H1 (cell line): Measurements from ENCODE around the gene IL32. TPM values are rescaled to one million over a fixed set of nuclear protein-coding genes. Genes with fewer than 3 reads are reported as not detected.
A peak's percentile ranks its signal among the peaks of the same experiment; 100 is the strongest.

Experiments used
- CTCF ChIA-PET: fragments of 300-600 bp; sonication (Branson Sonifier 250); formaldehyde crosslinking; loops from one replicate; lab custom pipeline; 2021; ENCODE audit not compliant: partially characterized antibody; lab: Charles Lee
- POLR2A ChIA-PET: fragments of 300-600 bp; sonication (Branson Sonifier 250); formaldehyde crosslinking; loops from one replicate; lab custom pipeline; 2021; ENCODE audit warnings: inconsistent platforms; ENCODE audit not compliant: partially characterized antibody; lab: Charles Lee
- DNase-seq, 2 experiments: peaks; one replicate each; pipeline versions ENCODE4 v3.0.0 to v3.0.0-alpha.2; 2010 to 2022; ENCODE audit warnings: low spot score in 2 of 2, low read depth in 1 of 2, mixed read lengths in 1 of 2
- FAIRE-seq: peaks from 2 replicates; lab custom pipeline; 2011; peaks lifted over from hg19 to GRCh38; lab: Jason Lieb, UNC
- H2AFZ ChIP-seq: 2 replicates; pipeline ENCODE4 v1.8.1; 2012; ENCODE audit warnings: low read length, inconsistent platforms
- H2AK5ac ChIP-seq: 2 replicates; pipeline ENCODE4 v1.6.1; 2013; ENCODE audit warnings: low read depth, low read length
- H2BK120ac ChIP-seq: replicated peaks from 2 replicates; pipeline ENCODE3; 2013; ENCODE audit warnings: low read depth, low read length, inconsistent platforms
- H2BK12ac ChIP-seq: 2 replicates; pipeline ENCODE4 v1.6.1; 2013; ENCODE audit warnings: low read depth, low read length
- H2BK15ac ChIP-seq: 2 replicates; pipeline ENCODE4 v1.6.1; 2013; ENCODE audit warnings: low read length
- H2BK20ac ChIP-seq: 2 replicates; pipeline ENCODE4 v1.6.1; 2013; ENCODE audit warnings: low read length
- H2BK5ac ChIP-seq: 2 replicates; pipeline ENCODE4 v1.6.1; 2013; ENCODE audit warnings: low read depth, low read length
- H3K14ac ChIP-seq: 2 replicates; pipeline ENCODE4 v1.6.1; 2013; ENCODE audit warnings: inconsistent platforms; ENCODE audit not compliant: insufficient read length
- H3K18ac ChIP-seq: 2 replicates; pipeline ENCODE4 v1.6.1; 2013; ENCODE audit warnings: low read length; ENCODE audit errors: extremely low read depth
- H3K23ac ChIP-seq: 2 replicates; pipeline ENCODE4 v1.6.1; 2013; ENCODE audit warnings: inconsistent platforms; ENCODE audit not compliant: insufficient read length
- H3K23me2 ChIP-seq: 2 replicates; pipeline ENCODE4 v1.6.1; 2013; ENCODE audit warnings: low read depth, low read length
- H3K27ac ChIP-seq: 2 replicates; pipeline ENCODE4 v1.6.1; 2011; ENCODE audit warnings: low read depth, low read length, inconsistent platforms
- H3K27me3 ChIP-seq, 4 experiments: replicated peaks in 1 of 4; 1 replicate in 1 of 4; 2 replicates in 3 of 4; pipeline versions ENCODE4 v1.6.1 to v1.8.1; 2011 to 2013; ENCODE audit warnings: low read length in 3 of 4, mild to moderate bottlenecking in 3 of 4, inconsistent platforms in 2 of 4, mixed read lengths in 2 of 4, moderate library complexity in 1 of 4; ENCODE audit not compliant: control insufficient read depth in 3 of 4, insufficient read depth in 3 of 4; ENCODE audit errors: extremely low read depth in 1 of 4
- H3K36me3 ChIP-seq, 4 experiments: 2 replicates each; pipeline versions ENCODE4 v1.6.1 to v1.8.1; 2011 to 2013; ENCODE audit warnings: mild to moderate bottlenecking in 4 of 4, low read length in 3 of 4, moderate library complexity in 2 of 4, control low read depth in 1 of 4, inconsistent platforms in 1 of 4; ENCODE audit not compliant: insufficient read depth in 4 of 4, control insufficient read depth in 2 of 4
- H3K4ac ChIP-seq: replicated peaks from 2 replicates; pipeline ENCODE3; 2013; ENCODE audit warnings: low read length, low read depth, mixed read lengths, inconsistent platforms; ENCODE audit not compliant: insufficient read length
- H3K4me1 ChIP-seq, 4 experiments: replicated peaks in 1 of 4; 1 replicate in 1 of 4; 2 replicates in 3 of 4; pipeline versions ENCODE4 v1.6.1 to v1.8.1; 2011 to 2013; ENCODE audit warnings: low read length in 3 of 4, inconsistent platforms in 2 of 4, mixed read lengths in 1 of 4; ENCODE audit not compliant: insufficient read depth in 4 of 4, control insufficient read depth in 3 of 4
- H3K4me2 ChIP-seq, 2 experiments: 2 replicates each; pipeline versions ENCODE4 v1.6.1 to v1.8.1; 2011 to 2013; ENCODE audit warnings: low read depth in 2 of 2, low read length in 2 of 2, control low read depth in 1 of 2, inconsistent platforms in 1 of 2, mild to moderate bottlenecking in 1 of 2; ENCODE audit not compliant: insufficient read depth in 1 of 2
- H3K4me3 ChIP-seq, 4 experiments: fragments of 200-600, 300-600 bp in 1 of 4; sonication (generic), shearing (Covaris generic), sonication (Bioruptor Twin) in 1 of 4; 2 replicates each; pipeline versions ENCODE4 v1.5.1 to v1.8.1; 2011 to 2016; ENCODE audit warnings: low read length in 4 of 4, low read depth in 3 of 4, control low read depth in 2 of 4, inconsistent platforms in 2 of 4, mild to moderate bottlenecking in 2 of 4, mixed read lengths in 1 of 4, moderate library complexity in 1 of 4; ENCODE audit not compliant: insufficient read depth in 2 of 4; ENCODE audit errors: extremely low read depth in 1 of 4
- H3K56ac ChIP-seq: replicated peaks from 2 replicates; pipeline ENCODE3; 2013; ENCODE audit warnings: low read depth, mild to moderate bottlenecking, mixed read lengths, low read length, inconsistent platforms; ENCODE audit not compliant: insufficient read length
- H3K79me1 ChIP-seq: 2 replicates; pipeline ENCODE4 v1.6.1; 2013; ENCODE audit warnings: low read depth, low read length, control low read depth
- H3K79me2 ChIP-seq, 2 experiments: 2 replicates each; pipeline versions ENCODE4 v1.6.1 to v1.8.1; 2012 to 2013; ENCODE audit warnings: low read length in 2 of 2, mild to moderate bottlenecking in 2 of 2, inconsistent platforms in 1 of 2; ENCODE audit not compliant: insufficient read depth in 2 of 2, control insufficient read depth in 1 of 2
- H3K9ac ChIP-seq, 4 experiments: replicated peaks in 1 of 4; 1 replicate in 1 of 4; 2 replicates in 3 of 4; pipeline versions ENCODE4 v1.6.1 to v1.8.1; 2011 to 2013; ENCODE audit warnings: low read depth in 3 of 4, low read length in 3 of 4, control low read depth in 2 of 4, mild to moderate bottlenecking in 2 of 4, moderate library complexity in 2 of 4, inconsistent platforms in 1 of 4; ENCODE audit errors: extremely low read depth in 1 of 4
- H3K9me3 ChIP-seq, 2 experiments: 2 replicates each; pipeline versions ENCODE4 v1.6.1 to v1.8.1; 2012 to 2013; ENCODE audit warnings: mild to moderate bottlenecking in 2 of 2, moderate library complexity in 2 of 2, control low read depth in 1 of 2, inconsistent platforms in 1 of 2, low read depth in 1 of 2, low read length in 1 of 2, mixed read lengths in 1 of 2; ENCODE audit not compliant: insufficient read depth in 2 of 2
- H4K20me1 ChIP-seq, 2 experiments: replicated peaks in 1 of 2; 2 replicates each; pipeline versions ENCODE3 to v1.8.1; 2011 to 2013; ENCODE audit warnings: inconsistent platforms in 2 of 2, low read length in 2 of 2, mild to moderate bottlenecking in 1 of 2; ENCODE audit not compliant: insufficient read depth in 2 of 2, control insufficient read depth in 1 of 2
- H4K5ac ChIP-seq: 2 replicates; pipeline ENCODE4 v1.6.1; 2013; ENCODE audit warnings: low read length, low read depth, mixed read lengths, inconsistent platforms; ENCODE audit not compliant: insufficient read length
- H4K8ac ChIP-seq: 2 replicates; pipeline ENCODE4 v1.8.0; 2013; ENCODE audit warnings: mild to moderate bottlenecking, moderate library complexity, low read length, inconsistent platforms; ENCODE audit not compliant: insufficient read depth; ENCODE audit errors: extremely low read depth
- H4K91ac ChIP-seq: replicated peaks from 2 replicates; pipeline ENCODE3; 2013; ENCODE audit warnings: low read length, mixed read lengths, inconsistent platforms; ENCODE audit not compliant: insufficient read length
- BACH1 ChIP-seq: IDR thresholded peaks from 2 replicates; pipeline ENCODE4 v1.6.1; 2012; ENCODE audit warnings: low read length, improper control_type of control experiment
- CEBPB ChIP-seq: IDR thresholded peaks from 2 replicates; pipeline ENCODE4 v1.6.1; 2012; ENCODE audit warnings: low read depth, low read length
- CTBP2 ChIP-seq: IDR thresholded peaks from 2 replicates; pipeline ENCODE4 v1.7.0; 2011; ENCODE audit warnings: borderline replicate concordance, mild to moderate bottlenecking, moderate library complexity, mixed read lengths, low read length; ENCODE audit not compliant: insufficient read depth, insufficient read length
- FOSL1 ChIP-seq: IDR thresholded peaks from 2 replicates; pipeline ENCODE4 v1.6.1; 2011; ENCODE audit warnings: mild to moderate bottlenecking, low read depth, low read length, moderate library complexity; ENCODE audit not compliant: insufficient read depth
- HDAC6 ChIP-seq: IDR thresholded peaks from one replicate; pipeline ENCODE4 v1.7.1; 2012; ENCODE audit warnings: low read depth, mild to moderate bottlenecking, inconsistent platforms, low read length, moderate library complexity
- JUN ChIP-seq: IDR thresholded peaks from 2 replicates; pipeline ENCODE4 v1.6.1; 2011; ENCODE audit warnings: low read depth, mild to moderate bottlenecking, improper control_type of control experiment, low read length
- RNF2 ChIP-seq: fragments of 200-900, 300-1000 bp; sonication (generic); IDR thresholded peaks from 2 replicates; pipeline ENCODE4 v1.7.1; 2016; ENCODE audit warnings: borderline replicate concordance, low read depth, mild to moderate bottlenecking, antibody characterized with exemption, low read length; ENCODE audit not compliant: poor library complexity, severe bottlenecking; ENCODE audit errors: missing control alignments
- SIX5 ChIP-seq: IDR thresholded peaks from 2 replicates; pipeline ENCODE4 v1.6.1; 2011; ENCODE audit warnings: mild to moderate bottlenecking, low read depth, low read length
- SUZ12 ChIP-seq: fragments of 200-600 bp; sonication (generic); IDR thresholded peaks from 2 replicates; pipeline ENCODE4 v1.6.1; 2012; ENCODE audit warnings: mild to moderate bottlenecking, inconsistent platforms, low read length, moderate library complexity, mixed read lengths
- TAF7 ChIP-seq: optimal IDR thresholded peaks from 2 replicates; pipeline ENCODE3; 2011; ENCODE audit warnings: low read depth, mild to moderate bottlenecking, inconsistent platforms, low read length, moderate library complexity, borderline replicate concordance
- TEAD4 ChIP-seq: IDR thresholded peaks from 2 replicates; pipeline ENCODE4 v1.6.1; 2012; ENCODE audit warnings: low read depth, low read length, inconsistent platforms, mixed read lengths
- WGBS, 2 experiments: shearing (Covaris generic) in 1 of 2; methylation state at CpG; one replicate each; pipeline versions ENCODE4 v1.1.6 to v1.1.7; 2013 to 2015; ENCODE audit warnings: low lambda C conversion rate in 2 of 2, mixed read lengths in 2 of 2, inconsistent platforms in 1 of 2, low coverage in 1 of 2, missing lambda C conversion rate in 1 of 2; ENCODE audit not compliant: insufficient replicate concordance in 2 of 2, insufficient coverage in 1 of 2, insufficient read length in 1 of 2; ENCODE audit errors: extremely low coverage in 1 of 2, missing lambda C conversion rate in 1 of 2; 5-methylcytosine and 5-hydroxymethylcytosine counted together
- polyA plus RNA-seq, 7 experiments: library from polyadenylated mRNA; depleted of rRNA in 3 of 7; stranded (reverse) in 5 of 7; unstranded in 2 of 7; fragments of >200 nt in 5 of 7; fragments of 200-250 nt in 2 of 7; gene quantifications; 1 replicate in 5 of 7; 2 replicates in 1 of 7; 4 replicates in 1 of 7; pipeline versions ENCODE4 v1.2.1 to v1.2.3, GENCODE V29; 2011 to 2013; ENCODE audit warnings: missing spikeins in 2 of 7, mixed read lengths in 2 of 7
- total RNA-seq: library from RNA; stranded (reverse); fragmentation: NEBNext Ultra II Directional; extraction: Animal tissue kit (Norgen Biotek cat#: 25700); gene quantifications from 2 replicates; pipeline ENCODE4 v1.2.1, GENCODE V29; 2021

Gene IL32
- total and polyA plus RNA-seq, 2 of the 8 experiments (the other 6 are each of a cell fraction or from before 2014, with no cell fraction given) = 2.7 to 5.0 TPM

- Histone ChIP-seq H3K14ac (no peak within 1 kb of the TSS), H3K4me2 (peak within 1 kb of the TSS; percentile 66 to 76), H3K56ac (peak within 1 kb of the TSS; percentile 89), H3K23me2 (peaks cover 24% of the 10 kb centered on the region), H2AFZ (no peak within 1 kb of the TSS), H2BK120ac (no peak within 1 kb of the TSS), H2AK5ac (no peak within 1 kb of the TSS), H2BK12ac (peak within 1 kb of the TSS; percentile 90), H3K4me1 (peaks cover 5 to 43% (median 37%) of the 10 kb centered on the region in 4 experiments), H2BK15ac (peak within 1 kb of the TSS; percentile 88; the same call in 1 of the 2 replicates), H4K20me1 (peaks cover 19 to 35% of the 10 kb centered on the region in 2 experiments), H3K79me1 (peaks cover 11% of the 10 kb centered on the region; the same call in 1 of the 2 replicates), H2BK20ac (no peak within 1 kb of the TSS; the same call in 1 of the 2 replicates), H3K4me3 (peak within 1 kb of the TSS; percentile 58 to 96 (median 92)), H3K79me2 (peaks cover 11 to 32% of the 10 kb centered on the region in 2 experiments), H3K4ac (peak within 1 kb of the TSS; percentile 98), H4K5ac (peak within 1 kb of the TSS; percentile 96), H3K36me3 (peaks cover 6 to 24% (median 12%) of the 10 kb centered on the region in 4 experiments; a peak in 7 of 8 replicates), H4K91ac (peak within 1 kb of the TSS; percentile 98), H3K27ac (peak within 1 kb of the TSS; percentile 96), H3K27me3 (no peaks in the 10 kb centered on the region), H3K9me3 (no peaks in the 10 kb centered on the region), H3K18ac (peak within 1 kb of the TSS; percentile 98), H3K9ac (peak within 1 kb of the TSS; percentile 90 to 98 (median 97)), H4K8ac (peak within 1 kb of the TSS; percentile 100), H2BK5ac (peak within 1 kb of the TSS; percentile 99), H3K23ac (no peak within 1 kb of the TSS)
- 5% methylated on average over 34 of the region's 52 CpGs; no CpG with 5 or more reads in 1 of the 2 experiments for WGBS, 2 experiments
- ChIA-PET CTCF (interaction anchor here (0.6 to 23.8 kb wide), 18 partner anchors 13 to 111 kb away, joined by 3 to 639 read pairs (median 4); partner anchors contain the start of genes CLDN9, KREMEN2 and PKMYT1), POLR2A (interaction anchor here (0.6 to 35.7 kb wide), 17 partner anchors 1 to 150 kb away, joined by 3 to 1808 read pairs (median 8); partner anchors contain the start of genes BICDL2, CLDN6, CLDN9 and HCFC1R1)
- DNase-seq = peak; percentile 92 to 100
- peak; percentile 92 for FAIRE-seq
- no peak for TF ChIP-seq HDAC6
- no peak for TF ChIP-seq SIX5
- TF ChIP-seq RNF2 = no peak
- no peak for TF ChIP-seq SUZ12
- TF ChIP-seq BACH1 = no peak
- peak; percentile 95 for TF ChIP-seq TAF7
- TF ChIP-seq TEAD4 = peak; percentile 54; the same call in 1 of the 2 replicates
- TF ChIP-seq FOSL1 = no peak
- TF ChIP-seq CTBP2 = no peak
- TF ChIP-seq JUN = peak; percentile 58; the same call in 1 of the 2 replicates
- no peak for TF ChIP-seq CEBPB
These were observed 47.5 kb upstream of the IL32 start, which contains the start of gene CLDN6 for GRCh38 chr16:3017794-3018506. Gene CLDN6, minus strand, starts transcription at chr16:3018183. Its CDS starts 2,162 bp downstream, at chr16:3016021.
